Spleen (tissue), 11 donors: ENCODE data around the gene UBASH3A. TPM values are rescaled to one million over a fixed set of nuclear protein-coding genes. Genes with fewer than 3 reads are reported as not detected.

Source experiments
- DNase-seq: peaks from one replicate; pipeline ENCODE4 v3.0.0-alpha.2; 2020
- H3K27ac ChIP-seq, 8 donors: fragments of 200-600 bp; sonication (generic) in 7 of 8; 1 replicate in 4 of 8; 2 replicates in 4 of 8; pipeline versions ENCODE4 v1.5.0 to v1.8.0; 2016 to 2021; ENCODE audit warnings: inconsistent platforms in 4 of 8, mild to moderate bottlenecking in 4 of 8, moderate library complexity in 1 of 8
- H3K27me3 ChIP-seq, 7 donors: fragments of 200-600 bp; sonication (generic) in 6 of 7; replicated peaks in 1 of 7; 1 replicate in 4 of 7; 2 replicates in 3 of 7; pipeline versions ENCODE4 v1.5.0 to v1.8.0; 2016 to 2021; ENCODE audit warnings: inconsistent platforms in 3 of 7, mild to moderate bottlenecking in 1 of 7
- H3K36me3 ChIP-seq, 6 donors: fragments of 200-600 bp; sonication (generic) in 5 of 6; 1 replicate in 4 of 6; 2 replicates in 2 of 6; pipeline versions ENCODE4 v1.5.0 to v1.8.0; 2016 to 2021; ENCODE audit warnings: inconsistent platforms in 2 of 6
- H3K4me1 ChIP-seq, 6 donors: fragments of 200-600 bp; sonication (generic) in 5 of 6; 1 replicate in 3 of 6; 2 replicates in 3 of 6; pipeline versions ENCODE4 v1.5.0 to v1.8.0; 2016 to 2021; ENCODE audit warnings: inconsistent platforms in 3 of 6
- H3K4me3 ChIP-seq, 8 donors: fragments of 200-600 bp; sonication (generic) in 7 of 8; 1 replicate in 4 of 8; 2 replicates in 4 of 8; pipeline versions ENCODE4 v1.5.0 to v1.8.0; 2016 to 2021; ENCODE audit warnings: inconsistent platforms in 4 of 8, mild to moderate bottlenecking in 4 of 8, moderate library complexity in 2 of 8
- H3K9me3 ChIP-seq, 8 donors: fragments of 200-600 bp; sonication (generic) in 7 of 8; 1 replicate in 4 of 8; 2 replicates in 4 of 8; pipeline versions ENCODE4 v1.5.0 to v1.8.0; 2016 to 2021; ENCODE audit warnings: inconsistent platforms in 4 of 8
- POLR2A ChIP-seq, 3 donors: fragments of 450-650 bp; IDR thresholded peaks; one replicate each; pipeline ENCODE4 v1.5.1; 2017; ENCODE audit warnings: antibody characterized with exemption in 3 of 3, mild to moderate bottlenecking in 1 of 3
- POLR2AphosphoS5 ChIP-seq, 3 donors: sonication (generic); formaldehyde crosslinking; IDR thresholded peaks; one replicate each; pipeline ENCODE4 v1.5.1; 2017; ENCODE audit warnings: antibody characterized with exemption in 3 of 3
- WGBS, 5 donors: extraction: QIAGEN DNeasy Blood & Tissue Kit in 3 of 5; methylation state at CpG; one replicate each; pipeline versions ENCODE4 v1.1.5 to v1.1.7; 2013 to 2018; 5-methylcytosine and 5-hydroxymethylcytosine counted together
- intact Hi-C: fragments of 100-400 bp; cut with DNase I; formaldehyde crosslinking; loops from one replicate; pipeline ENCODE4 v1.15.0; 2023; ENCODE audit warnings: low total_unique reads
- polyA plus RNA-seq, 3 donors: library from polyadenylated mRNA; stranded (reverse); fragments of 200-250 nt; gene quantifications; one replicate each; pipeline ENCODE4 v1.2.1, GENCODE V29; 2013
- total RNA-seq, 7 donors: library from RNA; depleted of rRNA in 3 of 7; stranded (reverse); fragments of >200 nt in 3 of 7; fragmentation: NEBNext Ultra II Directional in 4 of 7; extraction: Animal tissue kit (Norgen Biotek cat#: 25700) in 4 of 7; gene quantifications; one replicate each; pipeline versions ENCODE4 v1.1.0 to v1.2.1, GENCODE V29; 2016 to 2021
- TF ChIP-seq, protein P1 (sequence below), 11 experiments: fragments of 200-600 bp in 7 of 11; fragments of 450-650 bp in 4 of 11; sonication (generic) in 4 of 11; IDR thresholded peaks in 8 of 11; conservative IDR thresholded peaks in 3 of 11; 1 replicate in 7 of 11; 2 replicates in 4 of 11; pipeline versions ENCODE4 v1.4.0 to v1.8.0; 2016 to 2021; ENCODE audit warnings: antibody characterized with exemption in 11 of 11, inconsistent platforms in 4 of 11, mild to moderate bottlenecking in 1 of 11
- donor health status: healthy with polysubstance abuse.
- donor health status: DM: no; HTN: no; CAD: no; lungs with moderate emphysema.
- donor health status: DM: no; HTN: no; CAD: no.
- donor health status: Bipolar disorder and iron deficiency.
- donor health status: healthy.
- donor health status: DM: no; HTN: no; CAD: no.
- donor health status: DM: yes; HTN: yes; CAD: no.

The UBASH3A gene
- total and polyA plus RNA-seq, 10 donors, result 2.6 to 16.3 (median 10.2) TPM

DNA sequence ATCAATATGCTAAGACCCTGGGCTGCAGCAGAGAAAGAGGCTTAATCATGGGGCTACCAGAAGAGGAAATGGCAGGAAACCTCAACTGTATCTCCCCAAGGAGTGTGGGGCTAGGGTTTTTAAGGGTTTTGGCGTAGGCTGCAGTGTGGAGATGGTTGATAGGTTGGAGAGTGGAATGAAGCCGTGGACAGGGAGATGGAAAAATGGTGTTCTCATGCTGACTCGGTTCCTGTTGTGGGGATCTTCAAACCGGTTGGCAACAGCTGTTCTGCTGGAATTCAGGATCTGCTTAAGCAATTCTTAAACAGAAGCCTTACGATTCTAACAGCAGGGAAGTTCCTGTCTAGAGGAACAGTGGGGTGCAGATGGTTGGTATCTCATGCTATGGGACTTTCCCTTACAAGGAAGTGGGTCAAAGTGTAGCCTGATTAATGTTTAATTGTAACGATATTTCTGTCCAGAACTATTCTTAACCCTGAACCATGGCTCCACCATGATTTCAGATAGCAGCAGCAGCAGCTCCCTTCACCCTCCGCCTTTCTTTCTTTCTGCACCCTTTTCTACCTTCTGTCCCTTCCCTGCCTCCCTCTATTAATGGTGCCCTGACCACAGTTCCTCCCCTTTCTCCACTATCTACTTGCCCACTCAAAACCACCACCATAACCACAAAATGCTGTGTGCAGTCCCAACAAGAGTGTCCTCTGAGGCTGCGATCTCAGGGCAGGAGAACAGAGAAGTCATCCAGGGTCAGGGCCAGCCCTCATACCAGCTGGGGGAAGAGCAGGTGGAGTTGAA lies 61.5 kb downstream of the UBASH3A start:
- Histone ChIP-seq H3K9me3 (no peaks in the 10 kb centered on the region), H3K27me3 (peaks cover 0 to 5% (median 0%) of the 10 kb centered on the region in 7 donors), H3K4me3 (no peak overlapping the region), H3K4me1 (peaks cover 3 to 72% (median 55%) of the 10 kb centered on the region in 6 donors), H3K36me3 (no peaks in the 10 kb centered on the region), H3K27ac (peak overlapping the region in 1 of 8 donors; percentile 22)
- TF ChIP-seq POLR2AphosphoS5 (IDR thresholded peaks at IDR 0.05) (no peak), POLR2A (IDR thresholded peaks at IDR 0.05) (no peak)
- TF ChIP-seq, protein P1, sequence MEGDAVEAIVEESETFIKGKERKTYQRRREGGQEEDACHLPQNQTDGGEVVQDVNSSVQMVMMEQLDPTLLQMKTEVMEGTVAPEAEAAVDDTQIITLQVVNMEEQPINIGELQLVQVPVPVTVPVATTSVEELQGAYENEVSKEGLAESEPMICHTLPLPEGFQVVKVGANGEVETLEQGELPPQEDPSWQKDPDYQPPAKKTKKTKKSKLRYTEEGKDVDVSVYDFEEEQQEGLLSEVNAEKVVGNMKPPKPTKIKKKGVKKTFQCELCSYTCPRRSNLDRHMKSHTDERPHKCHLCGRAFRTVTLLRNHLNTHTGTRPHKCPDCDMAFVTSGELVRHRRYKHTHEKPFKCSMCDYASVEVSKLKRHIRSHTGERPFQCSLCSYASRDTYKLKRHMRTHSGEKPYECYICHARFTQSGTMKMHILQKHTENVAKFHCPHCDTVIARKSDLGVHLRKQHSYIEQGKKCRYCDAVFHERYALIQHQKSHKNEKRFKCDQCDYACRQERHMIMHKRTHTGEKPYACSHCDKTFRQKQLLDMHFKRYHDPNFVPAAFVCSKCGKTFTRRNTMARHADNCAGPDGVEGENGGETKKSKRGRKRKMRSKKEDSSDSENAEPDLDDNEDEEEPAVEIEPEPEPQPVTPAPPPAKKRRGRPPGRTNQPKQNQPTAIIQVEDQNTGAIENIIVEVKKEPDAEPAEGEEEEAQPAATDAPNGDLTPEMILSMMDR (IDR thresholded peaks at IDR 0.05 in 8 of 11, conservative IDR thresholded peaks at IDR 0.05 in 3 of 11), result no peak
- intact Hi-C loops, result loop anchor here (10.0 kb wide), 1 partner anchor 50 kb away; the partner anchor contains the start of gene SLC37A1
- WGBS, 5 donors, result 19 to 33% (median 31%) methylated on average over 8 of the region's 8 CpGs
- no peak for DNase-seq

DNA sequence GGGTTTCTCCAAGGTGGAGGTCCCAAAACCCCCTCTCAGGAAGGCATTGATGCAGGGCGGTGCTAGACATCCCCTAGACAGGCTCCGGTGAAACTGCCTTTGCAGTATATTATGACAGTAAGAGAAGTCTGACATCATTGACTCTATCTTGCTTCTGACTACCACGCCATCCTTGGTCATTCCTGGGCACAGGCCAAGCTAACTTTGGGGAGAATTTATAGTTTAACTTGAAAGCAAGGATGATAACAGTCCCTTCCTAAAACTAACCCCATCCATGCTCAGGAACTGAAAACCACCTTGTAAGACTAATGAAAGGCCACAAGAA lies 62.1 kb downstream of the UBASH3A start:
- no peak for DNase-seq

DNA sequence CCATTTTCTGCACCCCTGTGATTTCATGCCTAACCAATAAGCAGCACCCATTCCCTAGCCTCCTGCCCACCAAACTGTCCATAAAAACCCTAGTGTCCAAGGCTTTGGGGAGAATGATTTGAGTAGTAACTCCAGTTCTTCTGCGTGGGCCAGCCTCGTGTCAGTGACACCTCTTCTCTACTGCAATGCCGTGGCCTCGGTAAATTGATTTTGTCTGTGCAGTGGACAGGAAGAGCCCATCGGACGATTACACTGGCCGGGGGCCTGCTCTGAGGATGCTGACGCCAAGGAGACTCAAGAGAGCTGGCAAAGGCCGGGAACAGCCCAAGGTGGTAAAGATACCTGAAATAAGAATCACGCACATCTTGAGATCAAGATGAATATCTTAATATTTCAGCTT lies 63.0 kb downstream of the UBASH3A start:
- 87 to 93% (median 90%) methylated on average over 10 of the region's 10 CpGs for WGBS, 5 donors
- Histone ChIP-seq H3K27ac (no peak overlapping the region), H3K4me1 (peaks cover 3 to 58% (median 40%) of the 10 kb centered on the region in 6 donors), H3K27me3 (peaks cover 0 to 16% (median 0%) of the 10 kb centered on the region in 7 donors), H3K36me3 (no peaks in the 10 kb centered on the region), H3K4me3 (no peak overlapping the region), H3K9me3 (no peaks in the 10 kb centered on the region)
- TF ChIP-seq, protein P1 (IDR thresholded peaks at IDR 0.05 in 8 of 11, conservative IDR thresholded peaks at IDR 0.05 in 3 of 11), result no peak
- TF ChIP-seq POLR2AphosphoS5 (IDR thresholded peaks at IDR 0.05) (no peak), POLR2A (IDR thresholded peaks at IDR 0.05) (no peak)
- intact Hi-C loops, result loop anchor here (10.0 kb wide), 1 partner anchor 48 kb away; the partner anchor contains the start of gene SLC37A1
- no peak for DNase-seq

More for the DNA sequence above, 62.1 kb downstream of the UBASH3A start:
- 36 to 58% (median 55%) methylated on average over 3 of the region's 3 CpGs for WGBS, 5 donors
- Histone ChIP-seq H3K9me3 (no peaks in the 10 kb centered on the region), H3K4me1 (peaks cover 3 to 67% (median 49%) of the 10 kb centered on the region in 6 donors), H3K36me3 (no peaks in the 10 kb centered on the region), H3K27me3 (peaks cover 0 to 8% (median 0%) of the 10 kb centered on the region in 7 donors), H3K27ac (no peak overlapping the region), H3K4me3 (no peak overlapping the region)
- intact Hi-C loops, result loop anchor here (10.0 kb wide), 1 partner anchor 49 kb away; the partner anchor contains the start of gene SLC37A1
- TF ChIP-seq, protein P1 (IDR thresholded peaks at IDR 0.05 in 8 of 11, conservative IDR thresholded peaks at IDR 0.05 in 3 of 11), result no peak
- TF ChIP-seq POLR2A (IDR thresholded peaks at IDR 0.05) (no peak), POLR2AphosphoS5 (IDR thresholded peaks at IDR 0.05) (no peak)
